Activated CD8-positive, alpha-beta T cell treated with anti-CD3 and anti-CD28 coated beads, Interleukin-2, amount 10 ng/mL, durations not matched to agents 7 days and 5 days (primary cell): ENCODE data around the gene PPP3CA. TPM values are rescaled to one million over a fixed set of nuclear protein-coding genes. Genes with fewer than 3 reads are reported as not detected.

Experiments used
- ATAC-seq: fragments of 150-1000 bp; cut with Tn5 transposase; one replicate; pipeline ENCODE4 v1.10.0; 2021; ENCODE audit warnings: moderate library complexity
- CTCF ChIA-PET: fragments of 350-600 bp; sonication (Branson Sonifier 250); formaldehyde crosslinking; loops from one replicate; lab custom pipeline; 2021; ENCODE audit warnings: antibody characterized with exemption; lab: Charles Lee
- POLR2A ChIA-PET: fragments of 350-600 bp; sonication (Branson Sonifier 250); formaldehyde crosslinking; loops from one replicate; lab custom pipeline; 2021; ENCODE audit warnings: antibody characterized with exemption; lab: Charles Lee
- DNase-seq: peaks from one replicate; pipeline ENCODE4 v3.0.0-alpha.2; 2020
- H3K27ac Mint-ChIP-seq: one replicate; pipeline ENCODE4 v1.8.0; 2021; ENCODE audit warnings: mild to moderate bottlenecking, mixed read lengths
- H3K27me3 Mint-ChIP-seq: one replicate; pipeline ENCODE4 v1.8.0; 2021; ENCODE audit warnings: low read depth, mixed read lengths
- H3K36me3 Mint-ChIP-seq: one replicate; pipeline ENCODE4 v1.8.0; 2021; ENCODE audit warnings: low read depth, mixed read lengths
- H3K4me1 Mint-ChIP-seq: one replicate; pipeline ENCODE4 v1.8.0; 2021; ENCODE audit warnings: low read depth, mixed read lengths
- H3K4me3 Mint-ChIP-seq: one replicate; pipeline ENCODE4 v1.8.0; 2021; ENCODE audit warnings: mild to moderate bottlenecking, mixed read lengths
- H3K9me3 Mint-ChIP-seq: one replicate; pipeline ENCODE4 v1.8.0; 2022; ENCODE audit warnings: mixed read lengths; ENCODE audit not compliant: insufficient read depth
- total RNA-seq, 2 experiments: library from RNA; stranded (reverse); gene quantifications; one replicate each; pipeline ENCODE4 v1.2.3, GENCODE V29; 2021

The PPP3CA gene
- total RNA-seq, 2 experiments from 2014 or later: 28.6 to 29.0 TPM

GRCh38 chr4:101198682-101199339, 148.5 kb downstream of the PPP3CA start:
- Mint-ChIP-seq H3K9me3 (no peaks in the 10 kb centered on the region), H3K27ac (no peak overlapping the region), H3K27me3 (no peaks in the 10 kb centered on the region), H3K4me3 (no peak overlapping the region), H3K4me1 (peaks cover 25% of the 10 kb centered on the region), H3K36me3 (peaks cover 10% of the 10 kb centered on the region)
- POLR2A ChIA-PET: no interaction called here
- ATAC-seq: no peak
- DNase-seq: no peak
- CTCF ChIA-PET: no interaction called here

DNA sequence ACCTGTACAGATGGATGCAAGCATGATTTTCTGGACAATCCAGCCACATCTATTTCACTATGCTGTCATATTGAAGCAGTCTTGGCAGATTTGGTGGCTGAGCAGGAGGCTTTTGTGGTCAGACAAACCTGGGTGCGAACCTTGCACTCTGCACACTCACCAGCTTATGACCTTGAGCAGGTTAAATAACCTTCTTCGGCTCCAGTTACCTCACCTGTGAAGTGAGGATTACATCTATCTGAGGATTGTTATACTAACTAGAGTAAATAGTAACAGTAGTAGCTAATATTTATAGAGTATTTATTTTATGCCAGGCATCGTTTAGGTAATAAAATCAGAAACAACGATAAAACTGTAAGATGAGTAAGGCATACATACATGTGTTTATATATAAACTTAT, 150.0 kb downstream of the PPP3CA start:
- no peak for DNase-seq
- H3K9me3 Mint-ChIP-seq: no peaks in the 10 kb centered on the region
- no peak for ATAC-seq
- H3K4me1 Mint-ChIP-seq: peaks cover 28% of the 10 kb centered on the region
- H3K4me3 Mint-ChIP-seq: no peak overlapping the region
- CTCF ChIA-PET: interaction anchor here (1.0 to 1.7 kb wide), 2 partner anchors 26 to 28 kb away, joined by 3 to 4 read pairs; no protein-coding TSS in a partner anchor
- peaks cover 13% of the 10 kb centered on the region for H3K36me3 Mint-ChIP-seq
- no peak overlapping the region for H3K27ac Mint-ChIP-seq
- no peaks in the 10 kb centered on the region for H3K27me3 Mint-ChIP-seq
- POLR2A ChIA-PET: interaction anchor here (0.6 kb wide), 1 partner anchor 1168 kb away, joined by 5 read pairs; no protein-coding TSS in a partner anchor

DNA sequence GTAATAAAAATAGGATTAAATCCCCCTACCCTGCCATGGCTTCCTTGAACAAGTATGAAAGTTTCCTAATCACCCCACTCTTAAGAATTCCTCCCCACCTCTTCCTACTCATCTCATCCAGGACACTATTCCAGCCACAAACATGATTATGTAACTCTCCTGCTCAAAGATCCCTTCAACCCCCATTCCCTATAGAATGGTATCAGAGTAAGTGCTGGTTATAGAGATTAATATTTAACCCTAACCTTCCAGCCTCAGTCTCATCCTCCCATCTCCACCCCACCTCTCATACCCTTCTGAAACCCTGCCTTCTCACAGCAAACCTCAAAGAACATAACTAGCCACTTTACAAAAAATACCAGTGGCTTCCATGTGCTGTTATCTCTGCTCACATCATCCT, 155.1 kb downstream of the PPP3CA start:
- Mint-ChIP-seq H3K4me1 (peaks cover 18% of the 10 kb centered on the region), H3K36me3 (peaks cover 18% of the 10 kb centered on the region), H3K27ac (no peak overlapping the region), H3K9me3 (no peaks in the 10 kb centered on the region), H3K27me3 (no peaks in the 10 kb centered on the region), H3K4me3 (no peak overlapping the region)
- ATAC-seq: no peak
- DNase-seq: no peak
- ChIA-PET CTCF (no interaction called here), POLR2A (no interaction called here)

GRCh38 chr4:101191302-101192098, 155.8 kb downstream of the PPP3CA start:
- ChIA-PET CTCF (no interaction called here), POLR2A (no interaction called here)
- Mint-ChIP-seq H3K36me3 (peaks cover 18% of the 10 kb centered on the region), H3K4me1 (peaks cover 20% of the 10 kb centered on the region), H3K27me3 (no peaks in the 10 kb centered on the region), H3K9me3 (no peaks in the 10 kb centered on the region), H3K4me3 (no peak overlapping the region), H3K27ac (no peak overlapping the region)
- no peak for ATAC-seq
- DNase-seq: no peak

DNA sequence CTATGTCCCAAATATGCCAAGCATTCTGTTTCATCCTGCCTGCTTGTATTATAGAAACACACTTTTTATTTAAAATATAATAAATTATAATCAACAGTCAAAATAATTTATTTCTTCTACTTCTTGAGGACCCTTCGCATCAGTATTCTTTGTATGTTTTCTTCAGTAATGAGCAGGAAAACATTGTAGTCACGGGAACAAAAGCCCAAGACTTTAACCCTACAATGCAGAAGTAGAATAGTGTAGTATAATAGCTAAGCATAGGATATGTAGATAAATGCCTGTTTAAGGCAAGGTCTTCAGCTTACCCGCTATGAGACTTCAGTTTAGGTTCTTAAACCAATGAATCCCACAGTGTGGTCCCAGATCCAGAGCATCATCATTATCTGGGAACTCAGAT, 156.6 kb downstream of the PPP3CA start:
- POLR2A ChIA-PET: no interaction called here
- CTCF ChIA-PET: no interaction called here
- Mint-ChIP-seq H3K4me1 (peaks cover 20% of the 10 kb centered on the region), H3K27ac (no peak overlapping the region), H3K27me3 (no peaks in the 10 kb centered on the region), H3K4me3 (no peak overlapping the region), H3K36me3 (peaks cover 15% of the 10 kb centered on the region), H3K9me3 (no peaks in the 10 kb centered on the region)
- no peak for DNase-seq
- no peak for ATAC-seq

DNA sequence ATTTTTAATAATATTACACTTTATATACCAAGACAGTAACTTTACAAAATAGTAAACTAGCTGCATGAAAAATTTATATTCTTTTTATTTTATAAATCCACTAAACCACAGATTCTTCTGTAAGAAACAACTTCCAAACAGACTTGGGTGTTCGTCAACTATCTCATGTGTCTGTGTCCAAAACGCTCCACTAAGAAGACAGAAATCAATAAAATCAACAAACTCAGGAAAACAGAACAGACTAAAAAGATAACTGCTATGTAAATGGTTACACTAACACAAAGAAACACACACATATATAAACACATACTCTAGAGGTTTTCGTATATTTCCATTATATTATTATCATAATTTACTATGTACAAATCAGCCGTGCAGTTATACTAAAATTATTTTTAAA, 158.4 kb downstream of the PPP3CA start:
- Mint-ChIP-seq H3K9me3 (no peaks in the 10 kb centered on the region), H3K27ac (no peak overlapping the region), H3K36me3 (peaks cover 10% of the 10 kb centered on the region), H3K4me1 (peaks cover 20% of the 10 kb centered on the region), H3K4me3 (no peak overlapping the region), H3K27me3 (no peaks in the 10 kb centered on the region)
- POLR2A ChIA-PET: no interaction called here
- CTCF ChIA-PET: interaction anchor here (1.4 kb wide), 1 partner anchor 518 kb away, joined by 3 read pairs; no protein-coding TSS in a partner anchor
- ATAC-seq: no peak
- DNase-seq: no peak

DNA sequence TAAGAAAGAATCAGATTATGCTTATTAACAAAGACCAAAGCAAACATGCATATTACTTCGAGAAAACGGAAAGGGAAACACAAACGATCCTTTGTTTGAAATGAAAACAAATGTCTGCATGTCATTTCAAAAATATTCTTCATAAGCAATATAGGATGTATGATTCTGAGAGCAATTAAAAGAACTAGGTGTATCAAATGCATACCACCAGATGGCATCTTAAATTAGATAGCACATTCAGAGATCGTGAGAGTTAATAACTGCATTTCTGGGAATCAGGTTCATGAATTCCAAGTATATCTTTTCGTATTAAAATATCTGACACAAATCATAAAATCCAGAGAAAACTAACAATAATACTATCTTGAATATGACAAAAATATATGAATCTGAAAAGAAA, 159.5 kb downstream of the PPP3CA start:
- ChIA-PET CTCF (interaction anchor here (0.7 to 4.6 kb wide), 3 partner anchors 13 to 33 kb away, joined by 3 to 15 read pairs (median 4); no protein-coding TSS in a partner anchor), POLR2A (no interaction called here)
- no peaks in the 10 kb centered on the region for H3K27me3 Mint-ChIP-seq
- H3K9me3 Mint-ChIP-seq: no peaks in the 10 kb centered on the region
- no peak overlapping the region for H3K27ac Mint-ChIP-seq
- peaks cover 11% of the 10 kb centered on the region for H3K36me3 Mint-ChIP-seq
- ATAC-seq: no peak
- H3K4me1 Mint-ChIP-seq: peaks cover 19% of the 10 kb centered on the region
- no peak overlapping the region for H3K4me3 Mint-ChIP-seq
- DNase-seq: no peak

DNA sequence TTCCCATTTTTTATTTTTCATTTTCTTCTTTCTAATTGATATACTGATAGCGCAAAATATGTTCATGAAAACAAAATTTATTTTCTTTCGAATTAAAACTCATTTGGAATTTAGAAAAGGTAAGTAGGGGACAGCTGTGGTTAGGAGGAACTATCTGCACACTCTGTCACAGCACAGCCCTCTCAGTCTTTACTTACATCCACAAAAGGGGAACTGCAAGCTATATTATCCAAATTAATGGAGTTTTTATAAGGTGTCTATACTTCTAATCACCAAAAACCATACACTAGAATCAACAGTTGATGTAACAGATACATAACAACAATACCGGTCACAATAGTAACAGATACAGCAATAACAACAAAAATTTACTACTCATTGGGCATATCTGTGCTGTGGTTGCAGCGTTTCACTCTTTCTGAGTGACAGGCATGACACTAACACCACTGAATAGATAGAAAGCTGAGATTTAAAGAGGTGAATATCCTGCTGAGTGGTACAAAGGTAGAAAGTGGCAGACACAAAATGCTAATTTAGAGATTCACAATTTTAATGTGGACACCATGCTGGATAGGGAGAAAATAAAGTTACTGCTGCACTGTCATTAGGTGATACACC, 160.7 kb downstream of the PPP3CA start:
- Mint-ChIP-seq H3K9me3 (no peaks in the 10 kb centered on the region), H3K4me3 (no peak overlapping the region), H3K4me1 (peaks cover 12% of the 10 kb centered on the region), H3K36me3 (peaks cover 18% of the 10 kb centered on the region), H3K27me3 (no peaks in the 10 kb centered on the region), H3K27ac (no peak overlapping the region)
- POLR2A ChIA-PET: no interaction called here
- ATAC-seq: no peak
- DNase-seq: no peak
- CTCF ChIA-PET: interaction anchor here (1.0 to 4.6 kb wide), 2 partner anchors 14 to 17 kb away, joined by 4 to 15 read pairs; no protein-coding TSS in a partner anchor

DNA sequence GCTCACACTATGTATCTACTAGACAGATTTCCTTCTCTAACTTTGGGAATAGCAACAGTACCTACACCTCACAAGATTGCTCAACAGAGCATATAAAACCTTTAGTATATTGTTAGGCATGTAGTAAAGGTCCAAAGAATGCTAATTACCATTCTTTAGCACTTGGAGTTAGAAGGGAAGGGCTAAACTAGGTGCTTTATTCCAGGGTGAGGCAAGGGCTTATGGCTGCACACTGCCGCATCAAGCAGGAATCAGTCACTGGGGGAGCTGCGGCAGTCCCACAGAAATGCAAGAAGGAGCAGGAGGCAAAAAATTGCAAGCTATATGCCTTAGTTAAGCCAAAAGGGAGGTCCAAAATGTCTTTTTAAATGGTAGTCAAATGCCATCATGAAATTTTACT, 162.7 kb downstream of the PPP3CA start:
- no peak overlapping the region for H3K4me3 Mint-ChIP-seq
- DNase-seq (no peak), ATAC-seq (no peak)
- CTCF ChIA-PET: interaction anchor here (1.5 to 4.6 kb wide), 3 partner anchors 15 to 546 kb away, joined by 3 to 15 read pairs (median 4); no protein-coding TSS in a partner anchor
- POLR2A ChIA-PET: no interaction called here
- peaks cover 16% of the 10 kb centered on the region for H3K36me3 Mint-ChIP-seq
- H3K4me1 Mint-ChIP-seq: peaks cover 10% of the 10 kb centered on the region
- no peak overlapping the region for H3K27ac Mint-ChIP-seq
- no peaks in the 10 kb centered on the region for H3K27me3 Mint-ChIP-seq
- H3K9me3 Mint-ChIP-seq: no peaks in the 10 kb centered on the region

DNA sequence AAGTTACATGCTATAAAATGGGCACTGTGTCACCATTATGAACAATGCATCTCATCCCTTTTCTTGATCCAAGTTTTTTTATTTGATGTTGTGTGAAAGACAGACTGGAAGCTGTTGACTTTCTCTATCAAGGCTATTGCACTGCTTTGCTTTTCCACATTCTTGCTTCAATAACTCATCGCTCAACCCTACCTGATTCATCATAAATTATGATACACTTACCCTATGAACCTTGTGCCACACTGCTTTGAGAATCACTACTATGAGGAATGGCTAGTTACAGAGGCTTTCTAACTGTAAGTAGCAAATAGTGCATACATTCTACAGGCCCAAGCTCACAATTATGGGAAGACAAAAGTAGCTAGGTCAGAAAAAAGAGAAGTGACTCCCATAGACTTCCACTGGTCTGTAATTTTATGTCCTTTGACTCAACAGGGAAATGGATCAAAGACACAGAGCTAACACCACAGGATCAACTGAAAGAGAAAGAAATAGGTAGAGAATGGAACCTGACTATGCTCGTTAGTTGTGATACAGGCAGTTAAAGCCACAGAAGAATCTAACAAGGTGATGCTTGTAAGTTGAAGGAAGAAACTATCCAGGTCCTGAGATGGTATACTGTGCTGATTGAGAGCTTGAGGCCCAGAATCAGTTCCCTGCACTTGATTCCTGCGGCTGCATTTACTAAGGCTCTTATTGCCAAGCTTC, 163.5 kb downstream of the PPP3CA start:
- H3K4me1 Mint-ChIP-seq: peaks cover 10% of the 10 kb centered on the region
- no peak overlapping the region for H3K4me3 Mint-ChIP-seq

DNA sequence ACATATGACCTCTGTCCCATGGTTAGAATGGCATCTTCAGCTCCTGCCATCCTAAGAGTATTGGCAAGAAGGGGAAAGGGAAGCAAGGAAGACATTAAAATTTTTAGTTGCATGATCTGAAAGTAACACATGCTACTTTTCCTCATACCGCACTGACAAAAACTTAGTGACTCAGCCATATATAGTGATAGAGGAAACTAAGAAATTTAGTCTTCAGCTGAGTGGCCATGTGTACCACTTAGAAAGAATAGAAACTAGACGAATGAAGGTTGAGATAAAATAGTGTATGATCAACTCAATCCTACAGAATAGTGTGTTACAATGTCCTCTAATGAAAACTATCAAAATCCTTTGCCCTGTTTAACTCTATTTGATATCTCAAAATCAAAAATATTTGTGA, 164.1 kb downstream of the PPP3CA start:
- no peaks in the 10 kb centered on the region for H3K27me3 Mint-ChIP-seq

More for the DNA sequence above, 163.5 kb downstream of the PPP3CA start:
- Mint-ChIP-seq H3K27me3 (no peaks in the 10 kb centered on the region), H3K36me3 (peaks cover 16% of the 10 kb centered on the region), H3K27ac (no peak overlapping the region), H3K9me3 (no peaks in the 10 kb centered on the region)
- ATAC-seq (no peak), DNase-seq (no peak)
- ChIA-PET POLR2A (no interaction called here), CTCF (interaction anchor here (2.0 to 4.6 kb wide), 2 partner anchors 15 to 547 kb away, joined by 4 to 15 read pairs; no protein-coding TSS in a partner anchor)

More for the DNA sequence above, 164.1 kb downstream of the PPP3CA start:
- POLR2A ChIA-PET: no interaction called here
- Mint-ChIP-seq H3K4me3 (no peak overlapping the region), H3K27ac (no peak overlapping the region), H3K4me1 (peaks cover 10% of the 10 kb centered on the region), H3K9me3 (no peaks in the 10 kb centered on the region), H3K36me3 (peaks cover 16% of the 10 kb centered on the region)
- ATAC-seq (no peak), DNase-seq (no peak)
- CTCF ChIA-PET: interaction anchor here (2.0 kb wide), 1 partner anchor 548 kb away, joined by 4 read pairs; no protein-coding TSS in a partner anchor
